Uterus (tissue), 4 donors: ENCODE data around the gene KBTBD6. TPM values are rescaled to one million over a fixed set of nuclear protein-coding genes. Genes with fewer than 3 reads are reported as not detected.

ENCODE experiments used
- DNase-seq, 2 donors: peaks; one replicate each; pipeline ENCODE4 v3.0.0-alpha.2; 2019 to 2020
- H3K27ac ChIP-seq, 2 donors: fragments of 200-600 bp; sonication (generic); 1 replicate in 1 of 2; 2 replicates in 1 of 2; pipeline ENCODE4 v1.5.1; 2016 to 2018
- H3K27me3 ChIP-seq, 2 donors: fragments of 200-600 bp; sonication (generic); one replicate each; pipeline ENCODE4 v1.5.1; 2018 to 2019; ENCODE audit warnings: control low read depth in 1 of 2
- H3K36me3 ChIP-seq, 2 donors: fragments of 200-600 bp; sonication (generic); one replicate each; pipeline ENCODE4 v1.5.1; 2019; ENCODE audit warnings: control low read depth in 1 of 2
- H3K4me1 ChIP-seq, 2 donors: fragments of 200-600 bp; sonication (generic); one replicate each; pipeline ENCODE4 v1.5.1; 2018 to 2019; ENCODE audit warnings: control low read depth in 1 of 2
- H3K4me3 ChIP-seq, 2 donors: fragments of 200-600 bp; sonication (generic); 1 replicate in 1 of 2; 2 replicates in 1 of 2; pipeline ENCODE4 v1.5.1; 2018 to 2019; ENCODE audit warnings: mild to moderate bottlenecking in 1 of 2
- H3K9me3 ChIP-seq, 2 donors: fragments of 200-600 bp; sonication (generic); one replicate each; pipeline ENCODE4 v1.5.1; 2019; ENCODE audit warnings: control low read depth in 1 of 2
- POLR2A ChIP-seq, 2 donors: fragments of 450-650 bp; IDR thresholded peaks; one replicate each; pipeline ENCODE4 v1.6.1; 2016; ENCODE audit warnings: antibody characterized with exemption in 2 of 2, mild to moderate bottlenecking in 1 of 2, moderate library complexity in 1 of 2
- intact Hi-C: fragments of 100-400 bp; cut with DNase I; formaldehyde crosslinking; loops from one replicate; pipeline ENCODE4 v1.15.1; 2023; ENCODE audit warnings: low total_unique reads
- total RNA-seq, 4 donors: library from RNA; depleted of rRNA in 3 of 4; stranded (reverse); fragments of >200 nt in 3 of 4; gene quantifications; one replicate each; pipeline versions ENCODE4 v1.1.0 to v1.2.4, GENCODE V29; 2014 to 2023
- TF ChIP-seq, protein P1 (sequence below), 4 experiments: fragments of 200-600 bp in 2 of 4; fragments of 450-650 bp in 2 of 4; sonication (generic) in 2 of 4; IDR thresholded peaks; one replicate each; pipeline ENCODE4 v1.5.1; 2016 to 2019; ENCODE audit warnings: antibody characterized with exemption in 4 of 4, mild to moderate bottlenecking in 2 of 4, moderate library complexity in 1 of 4
- donor health status: DM: yes; HTN: yes; CAD: no.

The KBTBD6 gene
- total RNA-seq, 4 donors from 2014 or later, result 6.1 to 33.9 (median 15.2) TPM

GRCh38 chr13:41130356-41130755, 2.2 kb downstream of the KBTBD6 start:
- intact Hi-C loops, result loop anchor here (10.0 kb wide), 1 partner anchor 64 kb away; the partner anchor contains the start of gene KBTBD7
- no peak overlapping the region for H3K4me3 ChIP-seq

DNA sequence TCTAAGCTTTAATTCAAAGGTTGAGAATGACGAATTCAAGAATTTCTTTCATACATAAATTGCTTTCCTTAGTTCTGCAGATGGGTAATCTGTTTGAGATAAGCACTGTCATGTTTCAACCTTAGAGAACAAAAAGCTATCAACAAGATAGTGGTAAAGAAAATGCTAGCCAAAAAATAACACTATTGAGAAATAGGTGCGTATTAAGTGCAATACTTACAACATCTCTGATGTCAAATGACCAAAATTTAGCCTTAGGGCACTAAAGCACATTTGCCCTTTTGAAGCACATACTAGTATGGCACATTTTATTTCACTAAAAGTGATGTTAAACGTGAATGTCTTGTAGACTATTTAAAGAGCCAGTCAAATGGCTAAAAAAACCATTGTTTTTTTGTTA, 4.9 kb downstream of the KBTBD6 start:
- Histone ChIP-seq H3K27me3 (no peaks in the 10 kb centered on the region), H3K27ac (no peak overlapping the region), H3K36me3 (no peaks in the 10 kb centered on the region), H3K9me3 (no peaks in the 10 kb centered on the region), H3K4me1 (peaks cover 0 to 4% of the 10 kb centered on the region in 2 donors), H3K4me3 (no peak overlapping the region)
- TF ChIP-seq, protein P1, sequence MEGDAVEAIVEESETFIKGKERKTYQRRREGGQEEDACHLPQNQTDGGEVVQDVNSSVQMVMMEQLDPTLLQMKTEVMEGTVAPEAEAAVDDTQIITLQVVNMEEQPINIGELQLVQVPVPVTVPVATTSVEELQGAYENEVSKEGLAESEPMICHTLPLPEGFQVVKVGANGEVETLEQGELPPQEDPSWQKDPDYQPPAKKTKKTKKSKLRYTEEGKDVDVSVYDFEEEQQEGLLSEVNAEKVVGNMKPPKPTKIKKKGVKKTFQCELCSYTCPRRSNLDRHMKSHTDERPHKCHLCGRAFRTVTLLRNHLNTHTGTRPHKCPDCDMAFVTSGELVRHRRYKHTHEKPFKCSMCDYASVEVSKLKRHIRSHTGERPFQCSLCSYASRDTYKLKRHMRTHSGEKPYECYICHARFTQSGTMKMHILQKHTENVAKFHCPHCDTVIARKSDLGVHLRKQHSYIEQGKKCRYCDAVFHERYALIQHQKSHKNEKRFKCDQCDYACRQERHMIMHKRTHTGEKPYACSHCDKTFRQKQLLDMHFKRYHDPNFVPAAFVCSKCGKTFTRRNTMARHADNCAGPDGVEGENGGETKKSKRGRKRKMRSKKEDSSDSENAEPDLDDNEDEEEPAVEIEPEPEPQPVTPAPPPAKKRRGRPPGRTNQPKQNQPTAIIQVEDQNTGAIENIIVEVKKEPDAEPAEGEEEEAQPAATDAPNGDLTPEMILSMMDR (IDR thresholded peaks at IDR 0.05), result no peak
- TF ChIP-seq POLR2A (IDR thresholded peaks at IDR 0.05), result no peak
- DNase-seq, result no peak
- intact Hi-C loops, result no loop called here

More at GRCh38 chr13:41130356-41130755, 2.2 kb downstream of the KBTBD6 start:
- no peak for DNase-seq
- Histone ChIP-seq H3K4me1 (peaks cover 0 to 4% of the 10 kb centered on the region in 2 donors), H3K9me3 (no peaks in the 10 kb centered on the region), H3K27me3 (no peaks in the 10 kb centered on the region), H3K36me3 (no peaks in the 10 kb centered on the region), H3K27ac (peak overlapping the region in 1 of 2 donors; percentile 13)
- TF ChIP-seq POLR2A (IDR thresholded peaks at IDR 0.05), result no peak
- TF ChIP-seq, protein P1 (IDR thresholded peaks at IDR 0.05), result no peak

DNA sequence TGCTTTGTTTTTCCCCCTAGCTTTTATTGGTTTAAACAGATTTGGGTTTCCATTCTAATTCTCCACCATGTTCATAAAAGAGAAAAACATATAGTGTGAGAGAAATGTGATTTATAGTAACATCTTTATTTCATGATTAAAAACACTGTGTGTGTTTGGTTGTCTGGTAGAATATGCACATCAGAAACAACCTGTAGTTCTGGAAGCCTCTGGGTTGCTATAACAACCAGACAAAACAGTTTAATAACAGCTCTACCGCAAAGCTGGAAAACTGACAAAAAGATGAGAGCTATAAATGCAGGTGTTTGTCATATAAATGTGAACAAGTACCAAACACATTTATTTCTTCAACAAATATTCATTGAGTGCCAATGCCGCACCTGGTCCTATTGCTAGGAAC, 9.8 kb downstream of the KBTBD6 start:
- H3K4me3 ChIP-seq, result no peak overlapping the region
- no peak overlapping the region for H3K27ac ChIP-seq
- H3K9me3 ChIP-seq, result no peaks in the 10 kb centered on the region
- H3K36me3 ChIP-seq, result no peaks in the 10 kb centered on the region
- DNase-seq, result no peak
- no peaks in the 10 kb centered on the region for H3K4me1 ChIP-seq
- intact Hi-C loops, result no loop called here
- TF ChIP-seq POLR2A (IDR thresholded peaks at IDR 0.05), result no peak
- H3K27me3 ChIP-seq, result no peaks in the 10 kb centered on the region

DNA sequence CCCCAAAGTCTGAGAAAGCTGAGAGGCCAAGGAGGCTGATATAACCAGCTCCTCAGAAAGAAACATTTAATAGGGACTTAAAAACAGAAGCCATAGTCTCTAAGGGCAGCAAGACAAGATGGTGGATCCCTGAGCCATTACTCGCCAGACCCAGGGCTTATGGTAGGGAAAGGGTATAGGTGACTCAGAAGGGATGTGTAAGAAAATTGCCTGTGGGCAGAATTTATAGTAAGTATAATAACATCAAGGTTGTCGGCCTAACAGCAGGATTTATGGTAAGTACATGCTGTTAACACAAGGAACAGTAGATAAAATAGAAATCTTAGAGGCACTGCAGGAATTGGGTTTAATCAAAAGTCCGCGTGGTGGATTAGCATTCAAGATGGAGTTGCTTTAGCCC, 14.7 kb downstream of the KBTBD6 start:
- no peak overlapping the region for H3K27ac ChIP-seq

GRCh38 chr13:41111454-41111853, 21.1 kb downstream of the KBTBD6 start:
- Histone ChIP-seq H3K9me3 (no peaks in the 10 kb centered on the region), H3K27me3 (no peaks in the 10 kb centered on the region), H3K4me1 (no peaks in the 10 kb centered on the region), H3K27ac (no peak overlapping the region), H3K4me3 (no peak overlapping the region), H3K36me3 (no peaks in the 10 kb centered on the region)
- DNase-seq, result peak; percentile 26 to 33
- TF ChIP-seq POLR2A (IDR thresholded peaks at IDR 0.05), result no peak
- TF ChIP-seq, protein P1 (IDR thresholded peaks at IDR 0.05), result no peak
- intact Hi-C loops, result no loop called here

More for the DNA sequence above, 14.7 kb downstream of the KBTBD6 start:
- H3K9me3 ChIP-seq, result no peaks in the 10 kb centered on the region
- H3K4me3 ChIP-seq, result no peak overlapping the region
- no peaks in the 10 kb centered on the region for H3K4me1 ChIP-seq
- intact Hi-C loops, result no loop called here
- no peaks in the 10 kb centered on the region for H3K27me3 ChIP-seq
- no peak for DNase-seq
- TF ChIP-seq, protein P1 (IDR thresholded peaks at IDR 0.05), result no peak
- no peak for TF ChIP-seq POLR2A (IDR thresholded peaks at IDR 0.05)
- H3K36me3 ChIP-seq, result no peaks in the 10 kb centered on the region

DNA sequence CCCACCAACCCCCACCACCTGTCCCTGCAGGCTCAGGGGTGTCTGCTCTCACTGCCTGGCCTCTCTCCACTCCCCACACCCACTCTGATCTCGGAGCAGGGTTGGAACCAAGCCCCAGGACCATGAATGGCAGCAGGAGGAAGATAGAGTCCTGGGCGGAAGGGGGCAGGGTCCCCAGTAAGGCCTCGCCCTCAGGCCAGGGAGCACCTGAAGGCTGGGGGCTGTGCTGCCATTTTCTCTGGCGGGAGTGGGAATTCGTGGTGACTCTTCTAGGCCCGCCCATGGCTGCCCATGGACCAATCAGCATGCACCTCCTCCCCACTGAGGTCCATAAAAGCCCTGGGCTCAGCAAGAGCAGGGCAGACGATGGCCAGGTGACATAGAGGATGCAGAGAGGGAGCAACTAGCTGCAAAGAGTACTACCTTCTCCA, 25.0 kb downstream of the KBTBD6 start:
- Histone ChIP-seq H3K4me3 (no peak overlapping the region), H3K9me3 (no peaks in the 10 kb centered on the region), H3K4me1 (no peaks in the 10 kb centered on the region), H3K27me3 (no peaks in the 10 kb centered on the region), H3K27ac (no peak overlapping the region), H3K36me3 (no peaks in the 10 kb centered on the region)
- intact Hi-C loops, result no loop called here
- no peak for DNase-seq
- TF ChIP-seq, protein P1 (IDR thresholded peaks at IDR 0.05), result no peak
- TF ChIP-seq POLR2A (IDR thresholded peaks at IDR 0.05), result no peak
